HG02943 (cell line): Measurements from ENCODE around the gene ZNF385C.

Source experiments
- ATAC-seq: cut with Tn5 transposase; IDR thresholded peaks from one replicate; pipeline ENCODE4 v1.9.1; 2021; ENCODE audit warnings: mild to moderate bottlenecking, low read depth, moderate library complexity; ENCODE audit not compliant: unreplicated experiment

The ZNF385C gene

GRCh38 chr17:42109086-42109485 lies 10.8 kb upstream of the ZNF385C start:
- no peak for ATAC-seq

GRCh38 chr17:42107597-42108576 lies 9.6 kb upstream of the ZNF385C start:
- ATAC-seq, result peak; percentile 58

GRCh38 chr17:42107124-42107523 lies 8.9 kb upstream of the ZNF385C start:
- no peak for ATAC-seq

GRCh38 chr17:42106009-42106408 lies 7.7 kb upstream of the ZNF385C start:
- no peak for ATAC-seq

- ATAC-seq, result no peak
These were observed 6.0 kb upstream of the ZNF385C start for GRCh38 chr17:42104264-42104663.

- no peak for ATAC-seq
These were observed 5.1 kb upstream of the ZNF385C start for GRCh38 chr17:42103221-42103954.

- no peak for ATAC-seq
These were observed 3.4 kb upstream of the ZNF385C start for GRCh38 chr17:42101513-42102292.

GRCh38 chr17:42098730-42099399 lies 592 bp upstream of the ZNF385C start:
- no peak for ATAC-seq

GRCh38 chr17:42096360-42097111 lies 1.7 kb downstream of the ZNF385C start:
- no peak for ATAC-seq

- no peak for ATAC-seq
These were observed 3.8 kb downstream of the ZNF385C start for GRCh38 chr17:42094375-42095069.

GRCh38 chr17:42092939-42093338 lies 5.3 kb downstream of the ZNF385C start:
- no peak for ATAC-seq

- ATAC-seq, result no peak
These were observed 7.1 kb downstream of the ZNF385C start for GRCh38 chr17:42090964-42091790.

- ATAC-seq, result no peak
These were observed 9.5 kb downstream of the ZNF385C start for GRCh38 chr17:42088736-42089135.

GRCh38 chr17:42087736-42088705 lies 10.3 kb downstream of the ZNF385C start:
- no peak for ATAC-seq

GRCh38 chr17:42087042-42087701 lies 11.1 kb downstream of the ZNF385C start:
- no peak for ATAC-seq

- ATAC-seq, result no peak
These were observed 16.6 kb downstream of the ZNF385C start for GRCh38 chr17:42081516-42082129.
